Measurements from ENCODE around the gene KCNN3. TPM values are rescaled to one million over a fixed set of nuclear protein-coding genes. Genes with fewer than 3 reads are reported as not detected.
A peak's percentile ranks its signal among the peaks of the same experiment; 100 is the strongest.

The KCNN3 gene
- total RNA-seq, 3 donors from 2014 or later (not counting 1 experiment from before 2014, with no cell fraction given), result 0.05 to 0.95 TPM; not detected in 1

DNA sequence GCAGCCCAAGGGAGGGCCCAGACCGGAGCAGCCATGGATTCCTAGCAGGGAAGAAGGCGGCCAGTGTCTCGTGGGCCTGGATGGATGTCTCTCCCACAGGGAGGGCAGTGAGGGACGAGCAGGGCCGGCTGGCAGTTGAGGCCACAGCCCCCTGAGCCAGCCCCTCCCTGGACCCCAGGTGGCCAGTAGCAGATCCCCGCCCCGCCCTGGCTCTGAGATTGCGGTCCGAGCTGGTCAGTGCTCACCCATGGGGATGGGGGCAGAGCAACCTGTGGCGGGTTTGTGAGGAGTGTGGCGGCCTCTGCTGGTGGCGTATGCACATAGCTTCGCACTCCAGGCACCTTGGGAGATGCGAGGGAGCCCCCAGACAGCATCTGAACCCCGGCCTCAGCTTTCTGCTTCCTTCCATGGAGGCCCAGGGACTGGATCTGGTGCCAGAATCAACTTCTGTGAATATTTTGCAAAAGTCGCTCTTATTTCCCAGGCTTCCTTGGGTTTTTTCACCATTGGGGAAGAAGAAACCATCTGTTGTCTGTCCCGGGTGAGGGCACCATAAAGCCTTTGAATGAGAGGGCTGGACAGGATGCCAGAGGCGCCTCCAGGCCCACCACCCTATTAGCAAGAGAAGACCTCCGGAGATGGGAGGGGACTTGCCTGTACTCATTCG lies 8.4 kb upstream of the KCNN3 start:
- ATAC-seq, result peak; percentile 80 to 96 (median 96)
- DNase-seq, result peak; percentile 65 to 82
- intact Hi-C loops (cut with micrococcal nuclease), result loop anchor here (1.0 kb wide), 2 partner anchors 319 to 398 kb away; no protein-coding TSS in a partner anchor
- Mint-ChIP-seq H3K36me3 (no peaks in the 10 kb centered on the region), H3K4me3 (no peak overlapping the region), H3K27ac (no peak overlapping the region), H3K4me1 (no peaks in the 10 kb centered on the region), H3K27me3 (ENCODE audit: low read depth in 2 of 2) (peaks cover 3 to 18% of the 10 kb centered on the region in 2 donors), H3K9me3 (no peaks in the 10 kb centered on the region)
- TF ChIP-seq CTCF (IDR thresholded peaks at IDR 0.05), result peak; percentile 80
- H3K27ac ChIP-seq (ENCODE audit: low read length), result no peak overlapping the region
- H3K9me3 ChIP-seq (ENCODE audit: control insufficient read depth, insufficient read depth, low read length), result no peaks in the 10 kb centered on the region
- H3K4me1 ChIP-seq (ENCODE audit: control insufficient read depth, insufficient read depth, low read length), result no peaks in the 10 kb centered on the region
- no peaks in the 10 kb centered on the region for H3K36me3 ChIP-seq (ENCODE audit: control insufficient read depth, insufficient read depth, low read length)
- H3K4me3 ChIP-seq (ENCODE audit: low read length), result no peak overlapping the region
- WGBS (ENCODE audit: insufficient coverage), result 41% methylated on average over 20 of the region's 20 CpGs
- H3K27me3 ChIP-seq (ENCODE audit: control insufficient read depth, insufficient read depth, low read length), result no peaks in the 10 kb centered on the region

DNA sequence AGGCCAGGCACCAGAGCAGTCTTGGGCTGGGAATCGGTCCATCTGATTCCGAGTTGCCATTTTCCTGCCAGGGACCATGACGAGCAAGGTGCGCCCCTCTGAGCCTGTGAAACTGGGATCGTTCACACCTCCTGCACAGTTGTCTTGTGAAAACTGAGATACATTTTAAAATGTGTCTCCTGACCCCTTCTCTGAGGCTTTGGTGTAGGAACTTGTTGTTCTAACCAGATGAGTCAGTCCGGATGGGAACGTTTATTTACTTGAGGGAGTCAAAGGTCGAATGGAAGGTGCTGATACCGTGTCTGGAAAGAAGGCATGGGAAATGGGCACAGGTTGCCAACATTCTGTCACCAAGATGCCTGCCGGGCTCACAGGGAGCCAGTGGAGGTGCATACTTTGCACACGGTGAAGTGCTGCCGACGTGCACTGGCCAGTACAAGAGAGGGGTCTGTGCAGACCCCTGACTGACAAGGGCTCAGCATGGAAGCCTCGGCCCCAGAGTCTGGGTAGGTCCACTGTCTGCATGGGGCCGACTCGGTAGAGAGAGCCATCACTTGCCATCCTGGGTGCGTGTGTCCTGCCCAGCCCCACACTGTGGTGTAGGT lies 7.4 kb upstream of the KCNN3 start:
- WGBS (ENCODE audit: insufficient coverage), result 85% methylated on average over 17 of the region's 17 CpGs
- Histone ChIP-seq H3K27ac (ENCODE audit: low read length) (no peak overlapping the region), H3K9me3 (ENCODE audit: control insufficient read depth, insufficient read depth, low read length) (no peaks in the 10 kb centered on the region), H3K4me3 (ENCODE audit: low read length) (no peak overlapping the region), H3K4me1 (ENCODE audit: control insufficient read depth, insufficient read depth, low read length) (no peaks in the 10 kb centered on the region), H3K36me3 (ENCODE audit: control insufficient read depth, insufficient read depth, low read length) (no peaks in the 10 kb centered on the region), H3K27me3 (ENCODE audit: control insufficient read depth, insufficient read depth, low read length) (no peaks in the 10 kb centered on the region)
- no peaks in the 10 kb centered on the region for H3K36me3 Mint-ChIP-seq
- DNase-seq (no peak), ATAC-seq (no peak)
- intact Hi-C loops (cut with micrococcal nuclease), result no loop called here
- no peak for TF ChIP-seq CTCF (IDR thresholded peaks at IDR 0.05)
- peaks cover 7 to 16% of the 10 kb centered on the region in 2 donors for H3K27me3 Mint-ChIP-seq (ENCODE audit: low read depth in 2 of 2)
- H3K9me3 Mint-ChIP-seq, result no peaks in the 10 kb centered on the region
- H3K4me3 Mint-ChIP-seq, result no peak overlapping the region
- no peak overlapping the region for H3K27ac Mint-ChIP-seq
- H3K4me1 Mint-ChIP-seq, result no peaks in the 10 kb centered on the region

DNA sequence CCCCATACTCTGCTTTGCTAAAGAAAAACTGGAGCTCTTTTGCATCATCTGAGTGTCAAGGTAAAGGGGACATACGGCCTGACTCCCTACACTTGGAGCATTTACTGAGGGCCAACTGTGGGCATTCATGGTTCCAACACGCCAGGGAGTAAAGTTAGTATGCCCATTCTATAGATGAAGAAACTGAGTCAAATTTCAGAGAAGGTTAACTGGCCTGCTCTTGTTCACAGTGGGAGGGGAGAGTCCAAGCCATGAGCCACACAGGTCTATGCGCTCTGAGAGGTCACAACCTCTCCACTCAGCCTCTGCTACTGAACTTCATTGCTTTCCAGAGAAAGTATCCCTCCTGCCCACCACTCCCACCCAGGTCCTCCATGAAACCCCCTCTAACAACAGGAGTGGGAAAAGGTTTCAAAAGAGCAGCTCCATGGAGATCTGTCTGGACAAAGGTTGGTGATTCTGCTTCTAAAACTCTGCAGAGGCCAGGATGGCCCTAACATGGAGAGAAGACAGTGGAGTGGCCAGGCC lies 6.8 kb upstream of the KCNN3 start:
- 73% methylated on average over 3 of the region's 3 CpGs for WGBS (ENCODE audit: insufficient coverage)
- Mint-ChIP-seq H3K36me3 (no peaks in the 10 kb centered on the region), H3K4me1 (no peaks in the 10 kb centered on the region), H3K4me3 (no peak overlapping the region), H3K27me3 (ENCODE audit: low read depth in 2 of 2) (peaks cover 7 to 14% of the 10 kb centered on the region in 2 donors), H3K9me3 (no peaks in the 10 kb centered on the region), H3K27ac (no peak overlapping the region)
- no peak for TF ChIP-seq CTCF (IDR thresholded peaks at IDR 0.05)
- no peaks in the 10 kb centered on the region for H3K9me3 ChIP-seq (ENCODE audit: control insufficient read depth, insufficient read depth, low read length)
- no peak overlapping the region for H3K27ac ChIP-seq (ENCODE audit: low read length)
- no peaks in the 10 kb centered on the region for H3K4me1 ChIP-seq (ENCODE audit: control insufficient read depth, insufficient read depth, low read length)
- no peak for ATAC-seq
- no peaks in the 10 kb centered on the region for H3K36me3 ChIP-seq (ENCODE audit: control insufficient read depth, insufficient read depth, low read length)
- no peak overlapping the region for H3K4me3 ChIP-seq (ENCODE audit: low read length)
- no peaks in the 10 kb centered on the region for H3K27me3 ChIP-seq (ENCODE audit: control insufficient read depth, insufficient read depth, low read length)
- DNase-seq, result no peak
- intact Hi-C loops (cut with micrococcal nuclease), result no loop called here
